Tibial nerve (tissue), 4 donors: ENCODE results near the gene RNF213.

ENCODE experiments used
- EP300 ChIP-seq, 2 donors: sonication (generic); formaldehyde crosslinking; IDR thresholded peaks; one replicate each; pipeline ENCODE4 v1.6.1; 2017; ENCODE audit warnings: antibody characterized with exemption in 2 of 2, mild to moderate bottlenecking in 1 of 2
- POLR2A ChIP-seq, 2 donors: fragments of 450-650 bp; IDR thresholded peaks; one replicate each; pipeline ENCODE4 v1.6.1; 2017; ENCODE audit warnings: antibody characterized with exemption in 2 of 2, mild to moderate bottlenecking in 2 of 2, moderate library complexity in 2 of 2
- TF ChIP-seq, protein P1 (sequence below), 5 experiments: fragments of 200-600 bp in 3 of 5; fragments of 450-650 bp in 2 of 5; sonication (generic) in 3 of 5; IDR thresholded peaks; one replicate each; pipeline ENCODE4 v1.5.1; 2016 to 2019; ENCODE audit warnings: antibody characterized with exemption in 5 of 5, mild to moderate bottlenecking in 3 of 5, moderate library complexity in 2 of 5

DNA sequence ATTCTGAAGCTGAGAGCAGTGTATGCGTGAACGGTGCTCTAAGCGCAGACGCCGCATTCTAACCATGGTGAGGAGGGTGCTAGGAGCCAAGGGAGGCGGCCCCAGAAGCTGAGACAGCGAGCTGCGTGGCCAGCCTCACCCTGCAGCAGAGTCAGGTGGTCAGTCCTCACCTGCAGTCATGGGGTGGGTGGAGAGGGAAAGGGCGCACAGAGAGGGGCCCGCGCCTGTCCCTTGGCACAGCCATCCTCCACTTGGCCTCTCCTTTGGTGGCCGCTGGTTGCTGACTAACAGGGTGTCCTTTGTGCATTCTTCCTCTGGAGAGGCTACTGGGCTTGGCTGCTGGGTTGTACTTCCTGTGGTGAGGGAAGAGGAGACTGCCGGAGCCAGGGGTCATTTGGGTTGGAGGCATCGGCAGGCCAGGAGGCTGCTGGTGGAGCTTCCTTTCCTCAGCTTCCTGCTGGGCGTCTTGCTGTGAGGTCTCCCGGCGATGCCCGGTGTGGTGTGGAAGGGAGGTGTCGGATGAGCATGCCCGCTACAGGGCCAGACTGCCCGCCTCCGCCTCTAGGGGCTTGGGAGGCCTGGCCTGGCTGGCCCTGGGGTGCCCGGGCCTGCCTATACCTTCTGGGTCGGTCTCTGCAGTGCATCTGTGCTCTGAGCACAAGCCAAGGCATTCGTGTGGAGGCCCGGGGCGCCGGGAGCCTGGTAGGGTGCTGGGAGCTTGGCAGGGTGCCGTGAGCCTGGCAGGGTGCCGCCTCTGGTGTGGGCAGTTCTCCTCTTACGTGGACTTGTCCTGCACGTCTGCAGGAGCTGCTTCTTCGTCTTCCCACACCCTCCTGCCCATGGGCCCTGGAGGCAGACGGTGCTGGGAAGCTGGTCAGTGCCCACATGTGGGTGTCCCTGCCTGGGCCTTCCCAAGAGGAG lies 17.4 kb downstream of the RNF213 start:
- TF ChIP-seq, protein P1, sequence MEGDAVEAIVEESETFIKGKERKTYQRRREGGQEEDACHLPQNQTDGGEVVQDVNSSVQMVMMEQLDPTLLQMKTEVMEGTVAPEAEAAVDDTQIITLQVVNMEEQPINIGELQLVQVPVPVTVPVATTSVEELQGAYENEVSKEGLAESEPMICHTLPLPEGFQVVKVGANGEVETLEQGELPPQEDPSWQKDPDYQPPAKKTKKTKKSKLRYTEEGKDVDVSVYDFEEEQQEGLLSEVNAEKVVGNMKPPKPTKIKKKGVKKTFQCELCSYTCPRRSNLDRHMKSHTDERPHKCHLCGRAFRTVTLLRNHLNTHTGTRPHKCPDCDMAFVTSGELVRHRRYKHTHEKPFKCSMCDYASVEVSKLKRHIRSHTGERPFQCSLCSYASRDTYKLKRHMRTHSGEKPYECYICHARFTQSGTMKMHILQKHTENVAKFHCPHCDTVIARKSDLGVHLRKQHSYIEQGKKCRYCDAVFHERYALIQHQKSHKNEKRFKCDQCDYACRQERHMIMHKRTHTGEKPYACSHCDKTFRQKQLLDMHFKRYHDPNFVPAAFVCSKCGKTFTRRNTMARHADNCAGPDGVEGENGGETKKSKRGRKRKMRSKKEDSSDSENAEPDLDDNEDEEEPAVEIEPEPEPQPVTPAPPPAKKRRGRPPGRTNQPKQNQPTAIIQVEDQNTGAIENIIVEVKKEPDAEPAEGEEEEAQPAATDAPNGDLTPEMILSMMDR (IDR thresholded peaks at IDR 0.05) = no peak
- no peak for TF ChIP-seq POLR2A (IDR thresholded peaks at IDR 0.05)
- no peak for TF ChIP-seq EP300 (IDR thresholded peaks at IDR 0.05)
